GM12878 (cell line): ENCODE results near the gene ASH1L. TPM values are rescaled to one million over a fixed set of nuclear protein-coding genes. Genes with fewer than 3 reads are reported as not detected.

Experiments
- ATAC-seq: fragments of 200-7000 bp; cut with Tn5 transposase; 3 replicates; pipeline ENCODE4 v1.9.1; 2020; ENCODE audit warnings: mild to moderate bottlenecking, moderate library complexity
- BruUV-seq: library from RNA; stranded (reverse); fragments of 400-500 nt; replicated peaks from 2 replicates; lab custom pipeline; 2021; lab: Mats Ljungman, UMichigan
- CTCF ChIA-PET: fragments of 300-600 bp; sonication (Branson Sonifier 250); formaldehyde crosslinking; extraction: SDS; loops from one replicate; lab custom pipeline; 2021; ENCODE audit warnings: inconsistent platforms; lab: Yijun Ruan, JAX
- POLR2A ChIA-PET: fragments of 350-600 bp; formaldehyde crosslinking; extraction: SDS; loops from one replicate; lab custom pipeline; 2021; ENCODE audit warnings: inconsistent platforms; lab: Charles Lee
- RAD21 ChIA-PET: fragments of 300-600 bp; sonication (Branson Sonifier 250); formaldehyde crosslinking; loops from one replicate; lab custom pipeline; 2023; ENCODE audit warnings: antibody characterized with exemption; ENCODE audit not compliant: unreplicated experiment; lab: Charles Lee
- SMC1A ChIA-PET: fragments of 300-600 bp; sonication (Branson Sonifier 250); formaldehyde crosslinking; loops from one replicate; lab custom pipeline; 2023; ENCODE audit not compliant: unreplicated experiment, uncharacterized antibody; lab: Charles Lee
- DNase-seq: peaks from one replicate; pipeline ENCODE4 v3.0.0-alpha.2; 2011; ENCODE audit warnings: low read depth, low spot score
- FAIRE-seq: peaks from 3 replicates; lab custom pipeline; 2011; peaks lifted over from hg19 to GRCh38; lab: Jason Lieb, UNC
- H2AFZ ChIP-seq: 2 replicates; pipeline ENCODE4 v1.6.0; 2011; ENCODE audit warnings: low read depth, low read length, control low read depth; ENCODE audit not compliant: control insufficient read depth
- H3K27ac ChIP-seq: 2 replicates; pipeline ENCODE4 v1.5.1; 2011; ENCODE audit warnings: control low read depth; ENCODE audit not compliant: control insufficient read depth, insufficient read depth
- H3K27me3 ChIP-seq, 2 experiments: replicated peaks in 1 of 2; 2 replicates each; pipeline versions ENCODE4 v1.6.0 to v1.6.1; 2011; ENCODE audit warnings: low read length in 1 of 2; ENCODE audit not compliant: control insufficient read depth in 2 of 2, insufficient read depth in 2 of 2
- H3K36me3 ChIP-seq, 2 experiments: 2 replicates each; pipeline ENCODE4 v1.5.1; 2011; ENCODE audit warnings: low read length in 1 of 2; ENCODE audit not compliant: control insufficient read depth in 2 of 2, insufficient read depth in 2 of 2
- H3K4me1 ChIP-seq: 2 replicates; pipeline ENCODE4 v1.6.1; 2011; ENCODE audit warnings: mild to moderate bottlenecking, low read length, moderate library complexity, mixed read lengths; ENCODE audit not compliant: control insufficient read depth, insufficient read depth
- H3K4me2 ChIP-seq: 2 replicates; pipeline ENCODE4 v1.6.0; 2011; ENCODE audit warnings: control low read depth; ENCODE audit not compliant: control insufficient read depth, insufficient read depth
- H3K4me3 ChIP-seq: fragments of 200-600 bp; sonication (generic); 2 replicates; pipeline ENCODE4 v1.5.1; 2016
- H3K79me2 ChIP-seq: 2 replicates; pipeline ENCODE4 v1.6.0; 2011; ENCODE audit warnings: low read length; ENCODE audit not compliant: control insufficient read depth, insufficient read depth
- H3K9ac ChIP-seq: 2 replicates; pipeline ENCODE4 v1.8.0; 2011; ENCODE audit warnings: low read length, control low read depth, mixed read lengths; ENCODE audit not compliant: control insufficient read depth, insufficient read depth
- H3K9me3 ChIP-seq: replicated peaks from 3 replicates; pipeline ENCODE4 v1.5.1; 2011; ENCODE audit warnings: mild to moderate bottlenecking, low read length; ENCODE audit not compliant: control insufficient read depth, insufficient read depth
- H4K20me1 ChIP-seq: 2 replicates; pipeline ENCODE4 v1.6.0; 2011; ENCODE audit not compliant: control insufficient read depth, insufficient read depth
- FOS ChIP-seq: IDR thresholded peaks from 3 replicates; pipeline ENCODE4 v1.6.1; 2011; ENCODE audit warnings: borderline replicate concordance; ENCODE audit not compliant: insufficient read length; ENCODE audit errors: extremely low read depth
- LARP7 ChIP-seq: fragments of 450-650 bp; IDR thresholded peaks from 2 replicates; pipeline ENCODE4 v1.6.1; 2017; ENCODE audit warnings: mild to moderate bottlenecking
- NFXL1 ChIP-seq: fragments of 450-650 bp; IDR thresholded peaks from 2 replicates; pipeline ENCODE4 v1.6.1; 2017; ENCODE audit warnings: antibody characterized with exemption, mild to moderate bottlenecking, borderline replicate concordance
- SMAD5 ChIP-seq: IDR thresholded peaks from 2 replicates; pipeline ENCODE4 v1.6.1; 2016; ENCODE audit warnings: antibody characterized with exemption, low read depth
- SMC3 ChIP-seq: IDR thresholded peaks from 2 replicates; pipeline ENCODE4 v1.6.1; 2011; ENCODE audit warnings: low read length, improper control_type of control experiment, borderline replicate concordance
- WGBS: methylation state at CpG from one replicate; pipeline ENCODE4 v1.1.6; 2016; ENCODE audit warnings: low lambda C conversion rate; ENCODE audit not compliant: insufficient replicate concordance, insufficient coverage; ENCODE audit errors: missing lambda C conversion rate; 5-methylcytosine and 5-hydroxymethylcytosine counted together
- in situ Hi-C: fragments of 300-500 bp; cut with MboI; formaldehyde crosslinking; loops from 9 replicates; pipeline ENCODE4 v1.14.3; 2018; ENCODE audit warnings: mixed read lengths
- intact Hi-C: fragments of 100-400 bp; cut with micrococcal nuclease; formaldehyde crosslinking; loops from one replicate; pipeline ENCODE4 v1.14.2; 2022; ENCODE audit not compliant: unreplicated experiment
- polyA plus RNA-seq, 11 experiments: library from polyadenylated mRNA; depleted of rRNA in 4 of 11; unstranded in 6 of 11; stranded (reverse) in 5 of 11; fragments of >200 nt; fragmentation: Nextera tagmentation in 4 of 11; fragmentation: Illumina TruSeq in 1 of 11; extraction: Ambion mirVana in 4 of 11; extraction: Trizol in 1 of 11; gene quantifications; 1 replicate in 1 of 11; 2 replicates in 10 of 11; pipeline versions ENCODE4 v1.2.1 to v1.2.3, GENCODE V29; 2011 to 2016; ENCODE audit warnings: inconsistent platforms in 2 of 11, missing spikeins in 2 of 11, low read depth in 1 of 11
- total RNA-seq, 4 experiments: library from RNA; depleted of rRNA in 3 of 4; stranded (reverse); fragments of >200 nt in 3 of 4; fragmentation: Illumina TruSeq in 1 of 4; extraction: Trizol in 1 of 4; gene quantifications; 2 replicates each; pipeline versions ENCODE4 v1.2.1 to v1.2.3, GENCODE V29; 2013 to 2021
- TF ChIP-seq, protein P1 (sequence below): fragments of 450-650 bp; formaldehyde crosslinking; IDR thresholded peaks from 2 replicates; pipeline ENCODE4 v1.5.0; 2022; ENCODE audit warnings: mild to moderate bottlenecking, missing genetic modification characterization

The ASH1L gene
- total and polyA plus RNA-seq, 10 of the 15 experiments (the other 5 are each of a cell fraction or from before 2014, with no cell fraction given) = 1.7 to 23.9 (median 16.6) TPM

- TF ChIP-seq LARP7 (no peak), SMC3 (no peak), SMAD5 (no peak), FOS (no peak), NFXL1 (no peak)
- TF ChIP-seq, protein P1, sequence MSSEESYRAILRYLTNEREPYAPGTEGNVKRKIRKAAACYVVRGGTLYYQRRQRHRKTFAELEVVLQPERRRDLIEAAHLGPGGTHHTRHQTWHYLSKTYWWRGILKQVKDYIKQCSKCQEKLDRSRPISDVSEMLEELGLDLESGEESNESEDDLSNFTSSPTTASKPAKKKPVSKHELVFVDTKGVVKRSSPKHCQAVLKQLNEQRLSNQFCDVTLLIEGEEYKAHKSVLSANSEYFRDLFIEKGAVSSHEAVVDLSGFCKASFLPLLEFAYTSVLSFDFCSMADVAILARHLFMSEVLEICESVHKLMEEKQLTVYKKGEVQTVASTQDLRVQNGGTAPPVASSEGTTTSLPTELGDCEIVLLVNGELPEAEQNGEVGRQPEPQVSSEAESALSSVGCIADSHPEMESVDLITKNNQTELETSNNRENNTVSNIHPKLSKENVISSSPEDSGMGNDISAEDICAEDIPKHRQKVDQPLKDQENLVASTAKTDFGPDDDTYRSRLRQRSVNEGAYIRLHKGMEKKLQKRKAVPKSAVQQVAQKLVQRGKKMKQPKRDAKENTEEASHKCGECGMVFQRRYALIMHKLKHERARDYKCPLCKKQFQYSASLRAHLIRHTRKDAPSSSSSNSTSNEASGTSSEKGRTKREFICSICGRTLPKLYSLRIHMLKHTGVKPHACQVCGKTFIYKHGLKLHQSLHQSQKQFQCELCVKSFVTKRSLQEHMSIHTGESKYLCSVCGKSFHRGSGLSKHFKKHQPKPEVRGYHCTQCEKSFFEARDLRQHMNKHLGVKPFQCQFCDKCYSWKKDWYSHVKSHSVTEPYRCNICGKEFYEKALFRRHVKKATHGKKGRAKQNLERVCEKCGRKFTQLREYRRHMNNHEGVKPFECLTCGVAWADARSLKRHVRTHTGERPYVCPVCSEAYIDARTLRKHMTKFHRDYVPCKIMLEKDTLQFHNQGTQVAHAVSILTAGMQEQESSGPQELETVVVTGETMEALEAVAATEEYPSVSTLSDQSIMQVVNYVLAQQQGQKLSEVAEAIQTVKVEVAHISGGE (CRISPR knock-in tag) = no peak
- H3K27ac ChIP-seq = no peak overlapping the region
- H3K36me3 ChIP-seq = peaks cover 0 to 12% of the 10 kb centered on the region in 2 experiments; a peak in 3 of 4 replicates
- H3K9me3 ChIP-seq = no peaks in the 10 kb centered on the region
- FAIRE-seq (no peak), ATAC-seq (no peak), DNase-seq (no peak)
- no peaks in the 10 kb centered on the region for H3K27me3 ChIP-seq
- H3K4me3 ChIP-seq = no peak overlapping the region
- in situ Hi-C loops = no loop called here
- no peak overlapping the region for H3K4me2 ChIP-seq
- no peaks in the 10 kb centered on the region for H3K79me2 ChIP-seq
- ChIA-PET POLR2A (no interaction called here), SMC1A (no interaction called here), CTCF (no interaction called here), RAD21 (interaction anchor here (0.6 kb wide), 1 partner anchor 50 kb away, joined by 3 read pairs; no protein-coding TSS in a partner anchor)
- no TSS peak for BruUV-seq
- intact Hi-C loops = no loop called here
- no peak overlapping the region for H3K9ac ChIP-seq
- H2AFZ ChIP-seq = no peak overlapping the region
- WGBS = 97% methylated on average over 4 of the region's 4 CpGs
- no peaks in the 10 kb centered on the region for H4K20me1 ChIP-seq
- H3K4me1 ChIP-seq = no peaks in the 10 kb centered on the region
Observed at GRCh38 chr1:155458111-155458510, 104.5 kb downstream of the ASH1L start.
